NCI-H2171 (cell line): Measurements from ENCODE around the gene CPNE4.

Source experiments
- DNase-seq: peaks from one replicate; lab custom pipeline; 2025; lab: John Stamatoyannopoulos, UW

CPNE4 gene

DNA sequence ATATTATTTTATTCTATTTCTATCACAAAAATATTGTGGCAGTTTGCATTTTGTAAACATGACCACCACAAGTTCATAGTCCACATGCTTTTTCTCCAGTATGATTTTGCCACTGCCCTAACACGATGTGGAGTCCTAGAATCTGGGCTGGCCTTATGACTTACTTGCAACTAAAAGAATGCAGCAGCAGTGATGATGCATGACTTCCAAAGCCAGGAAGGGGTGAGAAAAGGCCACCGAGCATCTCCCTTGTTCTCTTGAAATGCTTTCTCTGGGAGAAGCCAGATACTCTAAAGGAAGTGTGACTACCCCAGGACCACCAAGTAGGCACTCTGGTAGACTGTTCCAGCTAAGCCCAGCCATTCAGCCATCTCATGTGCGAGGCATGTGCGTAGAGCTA is 340.4 kb downstream of the CPNE4 start:
- DNase-seq, result no peak

DNA sequence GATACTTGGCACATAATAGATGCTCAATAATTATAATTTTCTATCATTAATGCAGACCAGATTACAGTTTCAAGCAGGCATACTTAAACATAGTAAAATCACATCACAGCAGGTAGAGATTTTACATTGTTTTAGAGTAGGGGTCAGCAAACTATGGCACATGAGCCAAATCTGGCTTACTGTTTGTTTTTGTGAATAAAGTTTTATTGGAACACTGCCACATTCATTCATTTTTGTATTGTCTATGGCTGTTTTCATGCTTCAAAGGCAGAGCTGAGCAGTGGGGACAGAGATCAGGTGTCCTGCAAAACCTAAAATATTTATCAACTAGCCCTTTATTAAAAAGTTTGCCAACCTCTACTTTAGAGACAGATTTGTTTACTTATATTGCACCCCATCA is 342.5 kb downstream of the CPNE4 start:
- no peak for DNase-seq

GRCh38 chr3:131690800-131691199 is 344.0 kb downstream of the CPNE4 start:
- no peak for DNase-seq

DNA sequence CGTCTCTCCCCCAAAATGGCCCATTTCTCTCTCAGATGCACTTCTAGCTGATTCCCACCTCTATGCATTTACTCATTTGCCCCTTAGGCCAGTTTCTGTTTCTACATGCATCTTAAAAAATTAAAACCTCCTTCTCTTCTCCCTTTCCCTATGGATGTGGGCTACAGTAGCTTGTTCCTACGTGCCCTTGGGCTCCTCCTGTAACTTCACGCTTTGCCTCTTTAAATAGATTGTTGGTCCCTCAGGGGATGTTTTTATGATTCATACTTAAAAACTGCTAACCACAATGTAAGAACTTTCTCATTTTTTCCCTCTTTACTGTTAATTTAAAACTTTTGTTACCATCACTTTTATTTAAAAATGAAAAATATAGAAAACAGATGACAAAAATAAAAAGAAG is 346.4 kb downstream of the CPNE4 start:
- no peak for DNase-seq

- DNase-seq, result no peak
Measured at GRCh38 chr3:131669600-131669999, 365.2 kb downstream of the CPNE4 start.

DNA sequence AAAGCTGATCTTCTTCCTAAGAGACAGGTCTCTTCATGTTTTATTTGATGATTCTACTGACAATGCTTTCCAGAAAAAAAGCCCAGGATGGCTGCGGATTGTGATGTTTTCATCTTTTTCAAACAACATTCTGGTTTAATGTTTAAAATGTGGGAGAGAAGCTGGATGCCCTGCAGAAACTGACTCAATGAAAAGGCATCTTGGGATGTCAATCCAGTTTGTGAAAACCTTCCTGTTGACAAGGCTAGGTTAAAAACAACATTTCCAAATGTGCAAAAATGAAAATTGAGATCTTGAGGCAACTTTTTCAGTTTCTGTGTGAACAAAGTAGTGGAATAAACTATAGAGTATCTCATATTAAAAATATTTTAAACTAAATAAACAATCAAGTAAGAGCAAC is 376.0 kb downstream of the CPNE4 start:
- no peak for DNase-seq

DNA sequence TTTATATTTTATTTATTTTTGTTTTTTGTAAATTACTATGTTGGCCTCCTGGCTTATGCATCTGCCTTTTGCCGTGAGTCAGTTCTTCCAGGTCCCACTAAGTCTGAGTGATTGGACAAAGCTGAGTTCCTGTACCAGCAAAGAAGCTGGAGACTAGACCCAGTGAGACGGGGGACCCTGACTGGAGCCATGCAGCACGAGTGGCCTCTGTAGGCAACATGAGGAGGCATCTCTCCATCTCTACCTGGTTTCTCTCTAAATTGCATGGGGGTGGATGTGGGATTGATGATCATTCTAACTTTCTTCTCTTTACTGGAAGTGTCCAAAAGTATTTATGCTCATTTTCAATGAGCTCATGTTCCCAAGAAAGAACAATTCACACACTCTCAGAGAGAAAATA is 376.7 kb downstream of the CPNE4 start:
- no peak for DNase-seq

GRCh38 chr3:131655070-131655690 is 379.6 kb downstream of the CPNE4 start:
- no peak for DNase-seq

GRCh38 chr3:131645638-131646037 is 389.2 kb downstream of the CPNE4 start:
- no peak for DNase-seq

DNA sequence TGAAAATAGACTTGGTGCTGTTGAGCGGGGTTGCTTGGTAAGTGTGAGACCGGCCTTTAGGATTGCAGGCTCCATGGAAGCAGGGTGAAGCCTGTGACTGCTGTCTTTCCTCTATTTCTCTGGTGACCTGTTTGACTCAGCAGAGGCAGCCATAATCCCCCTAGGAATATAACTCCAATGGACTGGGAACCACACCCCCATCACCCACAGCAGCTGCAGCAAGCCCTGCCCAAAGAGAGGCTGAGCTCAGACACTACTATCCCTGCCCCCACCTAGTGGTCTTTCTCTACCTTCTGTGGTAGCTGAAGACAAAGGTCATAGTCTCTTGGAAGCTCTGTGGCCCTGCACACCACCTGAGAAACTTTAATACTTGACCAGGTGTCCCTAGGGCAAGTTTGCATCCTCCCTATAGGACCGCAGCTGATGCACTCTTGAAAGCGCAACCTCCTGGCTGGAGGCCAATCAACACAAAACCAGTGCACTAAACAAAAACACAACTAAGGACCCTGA is 398.5 kb downstream of the CPNE4 start:
- DNase-seq, result no peak

- no peak for DNase-seq
Measured at GRCh38 chr3:131630807-131631206, 404.0 kb downstream of the CPNE4 start.

- no peak for DNase-seq
Measured at GRCh38 chr3:131630097-131630496, 404.7 kb downstream of the CPNE4 start.

- DNase-seq, result no peak
Measured at GRCh38 chr3:131623431-131623830, 411.4 kb downstream of the CPNE4 start.

DNA sequence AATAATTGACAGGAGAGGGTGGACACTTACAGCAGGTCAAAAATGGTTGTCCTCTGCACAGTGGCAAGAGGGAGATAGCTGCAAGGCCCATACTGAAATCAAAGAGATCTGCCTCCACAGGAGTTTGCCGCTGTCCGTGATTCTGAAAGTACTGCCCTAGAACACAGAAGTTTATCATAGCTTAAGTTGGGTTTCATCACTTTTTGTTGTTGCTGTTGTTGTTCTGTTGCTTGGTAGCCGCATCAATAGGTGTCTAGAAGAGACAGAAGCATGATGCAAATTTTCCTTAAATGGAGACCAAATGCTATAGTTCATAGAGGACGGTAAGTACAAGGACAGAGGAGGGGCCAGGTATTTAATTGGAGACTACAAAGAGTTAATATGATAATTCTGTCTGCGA is 412.1 kb downstream of the CPNE4 start:
- no peak for DNase-seq

DNA sequence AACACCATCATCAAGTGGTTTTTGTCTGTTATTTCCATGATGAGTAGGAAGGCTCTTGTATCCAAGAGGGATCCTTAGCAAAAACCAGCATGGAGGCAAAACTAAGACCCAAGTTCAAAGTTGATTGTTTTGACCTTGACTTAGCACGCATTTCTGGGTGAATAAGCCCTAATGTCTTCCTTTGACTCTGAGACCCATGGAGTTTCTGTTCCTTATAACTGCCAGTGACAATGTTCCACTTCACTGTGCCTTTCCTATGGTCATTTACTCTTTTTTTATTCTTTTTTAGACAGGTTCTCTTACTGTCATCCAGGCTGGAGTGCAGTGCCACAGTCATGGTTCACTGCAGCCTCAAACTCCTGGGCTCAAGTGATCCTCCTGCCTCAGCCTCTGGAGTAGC is 413.8 kb downstream of the CPNE4 start:
- DNase-seq, result no peak

GRCh38 chr3:131619821-131620220 is 415.0 kb downstream of the CPNE4 start:
- no peak for DNase-seq

DNA sequence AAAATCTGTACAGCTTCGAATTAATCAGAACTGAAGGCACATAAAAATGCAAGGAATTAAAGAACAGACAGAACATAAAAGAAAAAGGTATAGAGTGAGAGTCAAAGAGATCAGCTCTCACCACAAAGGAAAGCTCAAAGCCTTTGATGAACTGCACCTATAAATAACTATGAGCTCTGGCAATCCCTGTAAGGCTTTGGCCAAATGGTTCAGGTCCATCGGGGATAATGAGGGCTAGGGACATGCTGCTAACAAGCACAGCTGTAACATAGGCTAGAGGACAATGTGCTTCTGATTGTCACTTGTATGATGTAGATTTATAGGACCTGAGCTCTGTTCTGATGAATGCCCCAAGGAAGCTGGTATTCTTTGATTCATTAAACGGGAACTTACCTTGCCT is 418.1 kb downstream of the CPNE4 start:
- no peak for DNase-seq

GRCh38 chr3:131612745-131613144 is 422.1 kb downstream of the CPNE4 start:
- DNase-seq, result no peak

- DNase-seq, result no peak
Measured at GRCh38 chr3:131610174-131610573, 424.6 kb downstream of the CPNE4 start.

DNA sequence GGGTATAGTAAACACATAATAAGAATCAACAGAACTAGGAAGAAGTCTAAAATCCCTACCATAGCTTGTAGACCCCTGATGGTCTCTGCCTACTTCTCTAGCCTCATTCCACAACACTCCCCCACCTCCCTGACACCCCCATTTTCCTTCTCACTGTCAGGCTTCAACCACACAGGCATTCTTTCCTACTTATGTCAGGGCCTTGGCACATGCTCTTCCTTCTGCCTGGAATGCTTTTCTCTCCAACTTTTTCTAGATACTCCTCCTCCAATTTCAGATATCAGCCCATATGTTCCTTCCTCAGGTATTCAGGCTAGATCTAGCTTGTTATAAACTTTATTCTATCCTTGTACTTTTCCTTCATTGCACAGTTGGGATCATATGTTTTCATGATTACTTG is 426.1 kb downstream of the CPNE4 start:
- no peak for DNase-seq

GRCh38 chr3:131608296-131608695 is 426.5 kb downstream of the CPNE4 start:
- DNase-seq, result no peak

DNA sequence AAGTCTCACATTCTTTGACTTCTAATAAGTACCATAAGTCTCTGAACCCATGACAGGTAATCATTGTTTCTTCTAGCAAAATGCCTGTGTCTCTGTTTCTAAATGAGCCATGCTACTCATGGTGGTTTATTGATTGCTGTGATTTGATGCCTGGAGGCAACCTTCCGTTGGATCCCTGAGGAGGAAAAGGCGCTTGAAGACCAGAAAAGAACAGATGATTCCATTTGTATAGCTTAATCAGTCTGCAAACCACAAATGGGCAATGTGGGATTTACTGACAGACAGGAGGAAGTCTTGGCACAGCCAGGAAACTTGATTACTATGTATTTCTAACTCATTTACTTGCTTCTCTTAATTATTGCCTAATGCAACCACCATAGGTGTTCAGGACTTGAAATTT is 428.9 kb downstream of the CPNE4 start:
- DNase-seq, result no peak

DNA sequence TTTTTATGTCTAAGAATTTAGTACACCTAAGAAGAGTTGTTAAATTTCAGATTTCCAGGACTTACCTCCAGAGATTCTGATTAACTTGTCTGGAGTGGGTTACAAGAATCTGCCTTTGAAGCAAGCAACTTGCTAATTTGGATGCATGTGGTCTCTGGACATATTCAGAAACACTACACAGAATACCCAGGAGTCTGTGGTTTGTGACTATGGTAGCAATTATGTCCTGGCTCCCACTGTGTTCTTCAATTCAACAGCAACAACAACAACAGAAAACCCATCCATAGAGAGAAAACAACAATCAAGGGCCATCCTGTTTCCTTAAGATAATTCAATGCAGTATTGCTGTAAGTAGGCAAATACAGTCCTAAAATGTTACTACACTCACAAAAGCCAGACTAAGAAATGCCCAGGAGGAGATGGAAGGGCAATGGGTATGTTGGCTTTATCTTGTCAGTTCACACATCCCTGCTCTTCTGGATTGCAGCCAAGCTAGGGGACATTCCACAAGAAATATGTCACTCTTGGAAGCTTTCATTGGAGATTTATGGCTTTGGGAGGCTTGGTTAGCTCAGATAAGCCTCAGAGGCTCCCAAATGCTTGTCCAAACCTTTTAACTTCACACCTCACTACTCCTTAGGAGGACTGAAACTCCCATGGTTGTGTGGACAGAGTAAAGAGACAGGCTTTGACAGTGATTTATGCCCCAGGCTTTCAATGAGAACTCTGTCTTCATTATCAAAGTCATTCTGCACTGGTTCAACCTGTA is 432.6 kb downstream of the CPNE4 start:
- DNase-seq, result no peak

DNA sequence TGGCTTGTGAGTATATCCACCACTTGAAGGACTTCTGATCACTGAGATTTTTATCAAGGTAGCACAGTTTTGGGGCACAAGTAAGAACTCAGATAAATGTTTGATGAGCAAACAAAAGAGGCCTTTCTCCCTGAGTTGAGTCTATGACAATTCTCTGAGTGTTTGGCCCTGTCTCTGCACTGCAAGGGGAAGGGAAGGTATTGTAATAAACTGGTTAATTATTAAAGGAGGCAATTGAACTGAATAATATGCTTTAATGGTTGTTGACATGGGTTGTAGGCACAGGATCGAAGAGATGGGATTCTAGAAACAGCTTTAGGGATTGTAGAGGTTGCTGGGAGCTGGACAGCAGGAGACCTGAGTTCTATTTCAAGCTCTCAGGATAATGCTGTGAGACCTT is 437.0 kb downstream of the CPNE4 start:
- no peak for DNase-seq
